Trophoblast cell (in vitro differentiated cells and primary cell): ENCODE data around the gene BSPRY.
A peak's percentile ranks its signal among the peaks of the same experiment; 100 is the strongest.

ENCODE experiments used
- DNase-seq, 2 donors: peaks; one replicate each; pipeline ENCODE4 v3.0.0-alpha.2; 2016
- H2AFZ ChIP-seq: 2 replicates; pipeline ENCODE4 v1.6.1; 2013; ENCODE audit warnings: low read length, moderate library complexity, mild to moderate bottlenecking; ENCODE audit not compliant: insufficient read depth, poor library complexity
- H2AK5ac ChIP-seq: 2 replicates; pipeline ENCODE4 v1.6.1; 2013; ENCODE audit warnings: mild to moderate bottlenecking, low read length
- H2BK120ac ChIP-seq: 2 replicates; pipeline ENCODE4 v1.6.1; 2013; ENCODE audit warnings: low read length, mild to moderate bottlenecking, moderate library complexity; ENCODE audit not compliant: insufficient read depth, poor library complexity
- H2BK12ac ChIP-seq: 2 replicates; pipeline ENCODE4 v1.6.1; 2013; ENCODE audit warnings: mild to moderate bottlenecking, low read length, moderate library complexity
- H2BK5ac ChIP-seq: 2 replicates; pipeline ENCODE4 v1.6.1; 2013; ENCODE audit warnings: low read length, low read depth, moderate library complexity, mild to moderate bottlenecking; ENCODE audit not compliant: poor library complexity
- H3K14ac ChIP-seq: 2 replicates; pipeline ENCODE4 v1.6.1; 2013; ENCODE audit warnings: mild to moderate bottlenecking, low read length
- H3K18ac ChIP-seq: 2 replicates; pipeline ENCODE4 v1.6.1; 2013; ENCODE audit warnings: mild to moderate bottlenecking, low read length
- H3K23ac ChIP-seq: 2 replicates; pipeline ENCODE4 v1.6.1; 2013; ENCODE audit warnings: low read length
- H3K27ac ChIP-seq: 2 replicates; pipeline ENCODE4 v1.5.1; 2013; ENCODE audit warnings: low read depth, mild to moderate bottlenecking, inconsistent platforms, low read length, moderate library complexity
- H3K27me3 ChIP-seq: 2 replicates; pipeline ENCODE4 v1.6.1; 2013; ENCODE audit warnings: inconsistent platforms, mild to moderate bottlenecking, low read length, moderate library complexity; ENCODE audit not compliant: insufficient read depth
- H3K36me3 ChIP-seq, 2 experiments: 1 replicate in 1 of 2; 2 replicates in 1 of 2; pipeline ENCODE4 v1.6.1; 2013; ENCODE audit warnings: low read length in 2 of 2, mild to moderate bottlenecking in 2 of 2, moderate library complexity in 1 of 2; ENCODE audit not compliant: insufficient read depth in 2 of 2, control insufficient read depth in 1 of 2
- H3K4ac ChIP-seq: 2 replicates; pipeline ENCODE4 v1.6.1; 2013; ENCODE audit warnings: low read depth, mild to moderate bottlenecking, low read length, moderate library complexity
- H3K4me1 ChIP-seq, 2 experiments: 1 replicate in 1 of 2; 2 replicates in 1 of 2; pipeline ENCODE4 v1.6.1; 2013; ENCODE audit warnings: low read length in 2 of 2, mild to moderate bottlenecking in 2 of 2, moderate library complexity in 1 of 2; ENCODE audit not compliant: insufficient read depth in 2 of 2, control insufficient read depth in 1 of 2
- H3K4me2 ChIP-seq: 2 replicates; pipeline ENCODE4 v1.6.1; 2013; ENCODE audit warnings: inconsistent platforms, mild to moderate bottlenecking, low read length, moderate library complexity
- H3K4me3 ChIP-seq: 2 replicates; pipeline ENCODE4 v1.5.1; 2013; ENCODE audit warnings: mild to moderate bottlenecking, low read depth, low read length, inconsistent platforms
- H3K79me1 ChIP-seq: one replicate; pipeline ENCODE4 v1.6.1; 2013; ENCODE audit warnings: low read length
- H3K79me2 ChIP-seq: 2 replicates; pipeline ENCODE4 v1.6.1; 2013; ENCODE audit warnings: low read length, mild to moderate bottlenecking; ENCODE audit not compliant: control insufficient read depth, insufficient read depth, poor library complexity
- H3K9ac ChIP-seq: 2 replicates; pipeline ENCODE4 v1.6.1; 2013; ENCODE audit warnings: mild to moderate bottlenecking, low read length
- H3K9me3 ChIP-seq: 2 replicates; pipeline ENCODE4 v1.6.1; 2013; ENCODE audit warnings: low read depth, mild to moderate bottlenecking, control low read depth, inconsistent platforms, low read length; ENCODE audit not compliant: insufficient read depth
- H4K12ac ChIP-seq: 2 replicates; pipeline ENCODE4 v1.6.1; 2013; ENCODE audit warnings: low read depth, mild to moderate bottlenecking, low read length, moderate library complexity
- H4K8ac ChIP-seq: 2 replicates; pipeline ENCODE4 v1.6.1; 2013; ENCODE audit warnings: low read depth, mild to moderate bottlenecking, low read length, moderate library complexity
- H4K91ac ChIP-seq: one replicate; pipeline ENCODE4 v1.6.1; 2013; ENCODE audit warnings: low read depth, mild to moderate bottlenecking, low read length, moderate library complexity
- WGBS: extraction: QIAGEN DNeasy Blood & Tissue Kit; methylation state at CpG from one replicate; pipeline ENCODE4 v1.1.7; 2013; ENCODE audit warnings: missing lambda C conversion rate; ENCODE audit not compliant: insufficient read length, insufficient coverage; ENCODE audit errors: extremely low coverage; 5-methylcytosine and 5-hydroxymethylcytosine counted together

Gene BSPRY

DNA sequence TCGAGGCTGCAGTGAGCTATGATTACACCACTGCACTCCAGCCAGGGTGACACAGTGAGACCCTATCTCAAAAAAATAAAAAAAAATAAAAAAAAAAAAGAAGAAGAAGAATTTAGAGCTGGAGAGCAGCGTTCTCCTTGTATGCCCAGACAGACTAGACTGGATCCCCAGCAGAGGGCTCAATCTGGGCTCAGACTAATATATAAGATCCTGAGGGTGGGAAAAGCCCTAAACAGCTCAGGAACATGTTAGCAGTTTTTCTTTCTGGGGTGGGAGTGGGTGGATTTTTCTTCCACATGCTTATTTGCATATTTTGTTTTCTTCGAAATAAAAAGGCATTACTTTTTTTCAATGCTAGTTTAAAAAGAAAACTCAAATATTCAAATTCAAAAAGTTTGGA is 904 bp upstream of the BSPRY start:
- Histone ChIP-seq H3K14ac (no peak overlapping the region), H3K23ac (no peak overlapping the region), H3K36me3 (no peaks in the 10 kb centered on the region), H4K91ac (no peak overlapping the region), H2AK5ac (no peak overlapping the region), H2AFZ (no peak overlapping the region), H2BK5ac (no peak overlapping the region), H3K27me3 (peaks cover 13% of the 10 kb centered on the region), H3K4me3 (no peak overlapping the region), H3K4ac (no peak overlapping the region), H3K18ac (no peak overlapping the region), H2BK120ac (no peak overlapping the region), H3K4me1 (peaks cover 4 to 5% of the 10 kb centered on the region in 2 experiments), H3K79me1 (no peaks in the 10 kb centered on the region), H3K9ac (no peak overlapping the region), H4K8ac (no peak overlapping the region), H4K12ac (no peak overlapping the region), H3K9me3 (no peaks in the 10 kb centered on the region), H3K79me2 (no peaks in the 10 kb centered on the region), H3K4me2 (no peak overlapping the region), H3K27ac (no peak overlapping the region), H2BK12ac (no peak overlapping the region)
- no peak for DNase-seq
- no CpG with 5 or more reads among the region's 3 CpGs for WGBS

DNA sequence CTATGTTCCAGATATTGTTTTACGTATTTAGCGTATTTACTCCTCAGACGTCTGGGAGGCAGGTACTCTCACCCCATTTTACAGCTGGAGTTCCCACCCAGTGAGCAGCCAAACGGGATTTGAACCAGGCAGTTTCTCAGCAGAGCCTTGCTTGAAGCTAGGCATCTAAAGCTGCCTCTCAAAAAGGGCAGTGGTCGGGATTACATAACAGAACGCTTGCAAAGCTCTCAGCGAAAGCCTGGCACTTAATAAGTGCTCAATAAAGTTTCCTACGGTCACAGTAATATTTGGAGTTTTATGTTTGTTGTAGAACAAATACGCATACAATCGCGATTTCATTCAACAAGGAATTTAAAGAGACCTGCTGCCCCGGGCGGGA is 286 bp upstream of the BSPRY start:
- Histone ChIP-seq H3K4me2 (peak overlapping the region; percentile 88), H3K27ac (no peak overlapping the region), H3K23ac (peak overlapping the region; percentile 46), H4K12ac (no peak overlapping the region), H3K4ac (no peak overlapping the region), H3K18ac (no peak overlapping the region), H3K4me1 (peaks cover 4 to 5% of the 10 kb centered on the region in 2 experiments), H3K79me2 (no peaks in the 10 kb centered on the region), H4K8ac (no peak overlapping the region), H2BK12ac (no peak overlapping the region), H2BK5ac (no peak overlapping the region), H4K91ac (no peak overlapping the region), H3K4me3 (no peak overlapping the region), H2AK5ac (no peak overlapping the region), H3K14ac (no peak overlapping the region), H2AFZ (no peak overlapping the region), H2BK120ac (no peak overlapping the region), H3K9me3 (no peaks in the 10 kb centered on the region), H3K27me3 (peaks cover 13% of the 10 kb centered on the region), H3K79me1 (no peaks in the 10 kb centered on the region), H3K9ac (no peak overlapping the region), H3K36me3 (no peaks in the 10 kb centered on the region)
- DNase-seq, result no peak
- WGBS, result no CpG with 5 or more reads among the region's 13 CpGs

DNA sequence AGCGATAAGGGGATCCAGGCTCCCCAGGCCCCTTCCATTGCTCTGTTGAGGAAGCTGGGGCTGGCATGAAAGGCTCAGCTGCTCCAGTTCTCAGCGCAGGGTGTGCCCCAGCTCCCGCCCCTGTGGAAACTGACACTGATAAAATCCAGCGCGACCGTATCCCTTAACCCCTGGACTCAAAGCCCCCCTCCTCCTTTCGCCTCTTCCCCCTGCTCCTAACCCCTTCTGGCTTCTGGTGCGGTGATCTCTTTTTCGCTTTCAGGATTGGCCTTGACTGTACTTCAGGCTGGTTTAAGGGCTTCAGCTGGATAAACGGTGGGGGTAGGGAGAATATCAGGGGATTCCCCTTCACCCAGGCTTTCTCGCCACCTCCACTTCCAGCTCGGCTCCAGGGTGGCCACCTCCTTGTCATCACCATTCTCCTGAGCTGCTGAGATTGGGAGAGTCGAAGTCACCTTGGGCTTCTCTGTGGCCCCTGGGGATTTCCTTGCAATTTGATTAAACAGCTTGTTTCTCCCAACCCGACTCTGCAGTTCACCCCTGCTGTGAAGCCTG is 843 bp downstream of the BSPRY start:
- no peak overlapping the region for H3K4me3 ChIP-seq
- DNase-seq, result no peak
- no peaks in the 10 kb centered on the region for H3K9me3 ChIP-seq
- H3K9ac ChIP-seq, result no peak overlapping the region
- H3K14ac ChIP-seq, result no peak overlapping the region
- H3K4me1 ChIP-seq, result peaks cover 4 to 5% of the 10 kb centered on the region in 2 experiments
- peaks cover 13% of the 10 kb centered on the region for H3K27me3 ChIP-seq
- WGBS, result no CpG with 5 or more reads among the region's 14 CpGs
- H4K12ac ChIP-seq, result no peak overlapping the region
- H3K18ac ChIP-seq, result no peak overlapping the region
- no peak overlapping the region for H3K4ac ChIP-seq
- H3K79me2 ChIP-seq, result no peaks in the 10 kb centered on the region
- H4K91ac ChIP-seq, result no peak overlapping the region
- H4K8ac ChIP-seq, result no peak overlapping the region
- H2BK120ac ChIP-seq, result no peak overlapping the region
- H2BK5ac ChIP-seq, result no peak overlapping the region
- no peak overlapping the region for H2BK12ac ChIP-seq
- no peak overlapping the region for H2AFZ ChIP-seq
- no peak overlapping the region for H3K27ac ChIP-seq
- no peak overlapping the region for H2AK5ac ChIP-seq
- H3K4me2 ChIP-seq, result peak overlapping the region; percentile 88
- no peak overlapping the region for H3K23ac ChIP-seq
- H3K36me3 ChIP-seq, result no peaks in the 10 kb centered on the region
- H3K79me1 ChIP-seq, result no peaks in the 10 kb centered on the region

DNA sequence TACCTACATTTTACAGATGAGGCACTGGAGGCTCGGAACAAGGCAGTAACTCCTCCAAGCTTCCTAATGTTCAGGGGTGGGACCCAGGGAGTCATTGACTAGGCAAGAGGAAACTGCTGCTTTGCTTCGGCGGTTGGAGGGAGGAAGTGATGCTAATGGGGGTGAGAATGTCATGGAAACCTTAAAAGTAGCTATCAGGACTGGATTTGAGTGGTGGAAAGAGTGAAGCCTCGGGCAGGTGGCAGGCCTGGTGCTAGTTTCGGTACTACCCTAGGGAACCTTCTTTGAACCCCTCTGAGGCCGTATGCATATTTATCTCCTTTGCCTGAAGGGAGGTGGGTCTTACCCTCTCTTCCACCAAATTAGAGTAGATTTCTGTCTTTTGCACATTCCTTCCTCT is 1.6 kb downstream of the BSPRY start:
- H3K14ac ChIP-seq, result no peak overlapping the region
- H3K4ac ChIP-seq, result no peak overlapping the region
- H3K79me2 ChIP-seq, result no peaks in the 10 kb centered on the region
- no peak overlapping the region for H2BK12ac ChIP-seq
- no peak overlapping the region for H4K12ac ChIP-seq
- H3K18ac ChIP-seq, result no peak overlapping the region
- no peak overlapping the region for H3K9ac ChIP-seq
- whole genome bisulfite sequencing, result no CpG with 5 or more reads among the region's 6 CpGs
- DNase-seq, result no peak
- no peak overlapping the region for H2BK120ac ChIP-seq
- H3K79me1 ChIP-seq, result no peaks in the 10 kb centered on the region
- no peak overlapping the region for H3K23ac ChIP-seq
- no peak overlapping the region for H2AK5ac ChIP-seq
- no peak overlapping the region for H2BK5ac ChIP-seq
- no peak overlapping the region for H3K4me2 ChIP-seq
- no peak overlapping the region for H2AFZ ChIP-seq
- H4K8ac ChIP-seq, result no peak overlapping the region
- H3K4me1 ChIP-seq, result peaks cover 4 to 5% of the 10 kb centered on the region in 2 experiments
- no peak overlapping the region for H3K27ac ChIP-seq
- no peak overlapping the region for H4K91ac ChIP-seq
- peaks cover 13% of the 10 kb centered on the region for H3K27me3 ChIP-seq
- H3K9me3 ChIP-seq, result no peaks in the 10 kb centered on the region
- no peaks in the 10 kb centered on the region for H3K36me3 ChIP-seq
- H3K4me3 ChIP-seq, result no peak overlapping the region
